ENCODE data around the gene SASH3.

SASH3 gene

GRCh38 chrX:129755779-129756650 is 23.7 kb upstream of the SASH3 start:
- in situ Hi-C loops (cut with MboI; ENCODE audit: low sequenced_read_pairs), result no loop called here

- in situ Hi-C loops (cut with MboI; ENCODE audit: low sequenced_read_pairs), result no loop called here
Observed at GRCh38 chrX:129759576-129760061, 20.1 kb upstream of the SASH3 start.

GRCh38 chrX:129760155-129760554 is 19.6 kb upstream of the SASH3 start:
- in situ Hi-C loops (cut with MboI; ENCODE audit: low sequenced_read_pairs), result no loop called here

DNA sequence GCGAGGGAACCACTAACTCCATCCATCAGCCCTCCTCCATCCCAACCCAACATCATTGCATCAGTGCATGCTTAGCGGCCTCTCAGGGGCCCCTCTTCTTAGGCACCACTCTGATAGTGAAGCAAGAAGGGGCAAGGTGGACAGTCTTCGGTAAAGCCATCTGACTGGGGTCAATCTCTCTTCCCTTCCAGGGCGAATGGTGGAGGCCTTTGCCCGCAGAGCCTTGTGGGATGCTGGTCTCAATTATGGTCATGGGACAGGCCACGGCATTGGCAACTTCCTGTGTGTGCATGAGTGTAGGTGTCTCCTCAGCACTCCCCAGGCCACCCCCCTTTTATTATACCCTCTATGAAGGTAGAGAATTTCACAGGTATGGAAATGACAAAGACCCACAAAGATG is 18.8 kb upstream of the SASH3 start:
- in situ Hi-C loops (cut with MboI; ENCODE audit: low sequenced_read_pairs), result no loop called here

GRCh38 chrX:129761596-129761995 is 18.2 kb upstream of the SASH3 start:
- in situ Hi-C loops (cut with MboI; ENCODE audit: low sequenced_read_pairs), result no loop called here

DNA sequence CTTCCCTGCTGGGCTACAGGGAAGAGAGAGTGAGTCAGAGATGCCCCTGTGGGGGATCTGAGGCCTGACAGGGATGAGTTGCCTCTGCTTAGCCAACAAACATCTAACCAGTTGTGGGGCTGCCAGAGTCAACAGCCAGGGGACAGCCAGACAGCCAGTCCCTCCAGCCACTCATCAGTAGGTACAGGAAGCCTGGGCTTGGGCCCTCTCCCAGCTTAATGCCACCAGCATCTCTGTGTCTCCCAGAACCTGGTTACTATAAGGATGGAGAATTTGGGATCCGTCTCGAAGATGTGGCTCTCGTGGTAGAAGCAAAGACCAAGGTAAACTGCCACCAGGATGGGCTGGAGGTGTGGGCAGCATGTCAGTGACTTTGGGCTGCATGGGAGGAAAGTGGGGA is 17.3 kb upstream of the SASH3 start:
- in situ Hi-C loops (cut with MboI; ENCODE audit: low sequenced_read_pairs), result no loop called here

DNA sequence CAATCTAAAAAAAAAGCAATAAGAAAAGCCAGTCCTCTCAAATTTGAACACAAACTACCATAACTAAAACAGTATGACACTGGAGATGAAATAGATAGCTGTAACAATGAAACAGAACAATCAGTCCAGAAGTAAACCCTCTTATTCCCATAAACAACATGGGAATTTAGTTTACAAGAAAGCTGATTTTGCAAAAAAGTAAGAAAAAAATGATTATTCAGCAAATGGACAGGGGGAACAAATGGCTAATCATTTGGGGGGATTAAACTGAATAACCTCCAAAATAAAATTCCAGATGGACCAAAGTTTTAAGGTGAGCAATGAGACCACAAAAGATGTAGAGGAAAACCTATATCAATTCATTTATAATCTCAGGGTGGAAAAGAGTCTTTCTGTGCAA is 16.1 kb upstream of the SASH3 start:
- in situ Hi-C loops (cut with MboI; ENCODE audit: low sequenced_read_pairs), result no loop called here

DNA sequence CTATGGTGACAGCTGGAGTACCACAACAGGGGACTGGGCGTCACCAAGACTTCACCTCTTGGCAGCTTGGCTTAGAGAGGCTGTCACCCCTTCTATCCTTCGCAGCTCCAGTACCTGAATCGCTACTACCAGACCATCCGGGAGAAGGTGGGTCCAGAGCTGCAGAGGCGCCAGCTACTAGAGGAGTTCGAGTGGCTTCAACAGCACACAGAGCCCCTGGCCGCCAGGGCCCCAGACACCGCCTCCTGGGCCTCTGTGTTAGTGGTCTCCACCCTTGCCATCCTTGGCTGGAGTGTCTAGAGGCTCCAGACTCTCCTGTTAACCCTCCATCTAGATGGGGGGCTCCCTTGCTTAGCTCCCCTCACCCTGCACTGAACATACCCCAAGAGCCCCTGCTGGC is 11.6 kb upstream of the SASH3 start:
- in situ Hi-C loops (cut with MboI; ENCODE audit: low sequenced_read_pairs), result no loop called here

DNA sequence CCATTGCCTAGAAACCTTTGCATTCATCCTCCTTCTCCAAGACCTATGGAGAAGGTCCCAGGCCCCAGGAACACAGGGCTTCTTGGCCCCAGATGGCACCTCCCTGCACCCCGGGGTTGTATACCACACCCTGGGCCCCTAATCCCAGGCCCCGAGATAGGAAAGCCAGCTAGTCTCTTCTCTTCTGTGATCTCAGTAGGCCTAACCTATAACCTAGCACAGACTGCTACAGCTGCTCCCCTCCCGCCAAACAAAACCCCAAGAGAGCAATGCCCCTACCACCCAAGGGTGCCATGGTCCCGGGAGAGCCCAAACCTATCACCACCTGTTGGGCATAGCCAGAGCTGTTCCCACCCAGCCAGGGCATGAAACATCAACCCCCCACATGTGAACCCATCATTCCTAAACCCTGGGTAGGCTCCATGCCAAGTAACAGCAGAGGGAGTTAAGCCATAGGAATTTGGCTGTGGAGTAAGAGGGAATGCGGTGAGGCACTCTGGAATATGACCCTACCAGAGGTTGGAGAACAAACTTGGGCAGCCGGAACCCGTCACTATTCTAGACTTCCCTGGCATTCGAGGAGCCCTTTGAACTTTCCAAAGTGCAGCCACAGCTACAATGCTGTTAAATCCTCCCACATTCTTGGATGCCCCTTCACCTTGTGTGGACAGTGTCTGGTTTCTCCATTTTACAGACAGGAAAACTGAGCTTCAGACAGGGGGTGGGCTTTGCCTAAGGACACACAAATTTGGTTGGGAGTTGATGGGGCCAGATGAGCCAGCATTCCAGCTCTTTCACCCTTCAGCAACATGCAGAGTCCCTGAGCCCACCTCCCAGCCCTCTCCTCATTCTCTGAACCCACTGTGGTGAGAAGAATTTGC is 10.9 kb upstream of the SASH3 start:
- in situ Hi-C loops (cut with MboI; ENCODE audit: low sequenced_read_pairs), result no loop called here

DNA sequence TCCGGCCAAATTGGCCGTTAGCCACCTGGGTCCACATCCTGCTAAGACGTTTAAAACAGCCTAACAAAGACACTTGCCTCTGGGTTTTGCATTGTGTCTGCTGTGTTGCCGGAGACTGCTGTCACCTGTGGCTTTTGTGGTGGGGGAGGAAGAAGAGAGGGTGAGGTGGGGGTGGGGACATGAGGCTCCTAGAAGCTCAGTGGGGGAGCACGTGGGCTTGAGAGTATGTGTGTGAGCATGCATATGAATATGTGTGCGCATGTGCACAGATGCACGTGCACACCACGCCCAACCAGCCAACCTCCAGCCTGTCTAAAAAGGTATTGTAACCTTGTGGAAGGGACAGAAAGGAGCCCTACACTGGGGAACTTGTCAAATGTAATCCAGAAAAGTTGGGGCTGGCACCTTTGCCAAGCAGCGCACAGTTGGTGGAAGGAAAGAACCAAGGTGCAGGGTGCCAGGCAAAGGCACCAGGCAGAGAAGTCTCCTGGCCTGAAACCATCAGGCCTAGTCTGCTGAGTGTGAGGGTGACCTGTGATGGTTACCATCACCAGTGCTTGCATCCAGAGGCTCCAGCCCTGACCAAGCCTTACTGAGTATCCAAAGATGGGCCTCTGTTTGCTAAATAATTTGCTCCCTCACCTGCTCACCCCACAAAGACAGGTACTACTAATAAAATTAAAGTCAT is 10.1 kb upstream of the SASH3 start:
- in situ Hi-C loops (cut with MboI; ENCODE audit: low sequenced_read_pairs), result no loop called here

DNA sequence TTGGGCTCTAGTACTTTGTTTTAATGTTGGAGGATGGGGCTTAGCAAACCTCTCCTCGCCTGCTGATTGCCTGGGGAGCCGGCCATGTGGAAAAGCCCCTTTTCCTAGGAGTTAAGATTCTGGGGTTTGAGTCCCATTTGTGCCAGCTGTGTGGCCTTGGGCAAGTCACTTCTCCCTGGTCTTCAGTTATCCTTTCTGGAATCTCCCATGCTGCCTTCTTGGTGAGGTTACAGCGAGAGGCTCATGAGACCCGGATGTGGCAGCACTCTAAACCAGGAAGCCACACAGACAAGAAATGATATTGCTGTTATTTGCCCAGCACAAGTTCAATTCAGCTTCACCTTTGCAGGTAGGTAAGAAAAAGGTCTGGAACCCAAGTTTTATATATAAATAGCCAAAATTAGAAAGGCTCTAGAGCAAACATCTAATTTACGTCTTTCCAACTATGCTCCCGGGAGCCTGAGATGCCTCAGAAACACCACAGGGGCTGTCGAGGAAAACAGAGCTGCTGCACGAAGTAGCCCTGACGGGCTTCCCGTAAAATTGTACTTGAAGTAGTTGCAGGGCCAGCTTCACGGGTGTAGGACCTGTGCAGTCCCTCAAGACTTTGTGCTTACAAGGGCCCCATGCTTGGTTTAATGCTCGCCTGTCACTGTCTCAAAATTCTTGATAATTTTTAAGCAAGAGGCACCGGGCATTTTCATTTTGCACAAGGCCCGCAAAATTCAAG is 8.3 kb upstream of the SASH3 start:
- in situ Hi-C loops (cut with MboI; ENCODE audit: low sequenced_read_pairs), result no loop called here

GRCh38 chrX:129772796-129773431 is 6.8 kb upstream of the SASH3 start:
- in situ Hi-C loops (cut with MboI; ENCODE audit: low sequenced_read_pairs), result no loop called here

DNA sequence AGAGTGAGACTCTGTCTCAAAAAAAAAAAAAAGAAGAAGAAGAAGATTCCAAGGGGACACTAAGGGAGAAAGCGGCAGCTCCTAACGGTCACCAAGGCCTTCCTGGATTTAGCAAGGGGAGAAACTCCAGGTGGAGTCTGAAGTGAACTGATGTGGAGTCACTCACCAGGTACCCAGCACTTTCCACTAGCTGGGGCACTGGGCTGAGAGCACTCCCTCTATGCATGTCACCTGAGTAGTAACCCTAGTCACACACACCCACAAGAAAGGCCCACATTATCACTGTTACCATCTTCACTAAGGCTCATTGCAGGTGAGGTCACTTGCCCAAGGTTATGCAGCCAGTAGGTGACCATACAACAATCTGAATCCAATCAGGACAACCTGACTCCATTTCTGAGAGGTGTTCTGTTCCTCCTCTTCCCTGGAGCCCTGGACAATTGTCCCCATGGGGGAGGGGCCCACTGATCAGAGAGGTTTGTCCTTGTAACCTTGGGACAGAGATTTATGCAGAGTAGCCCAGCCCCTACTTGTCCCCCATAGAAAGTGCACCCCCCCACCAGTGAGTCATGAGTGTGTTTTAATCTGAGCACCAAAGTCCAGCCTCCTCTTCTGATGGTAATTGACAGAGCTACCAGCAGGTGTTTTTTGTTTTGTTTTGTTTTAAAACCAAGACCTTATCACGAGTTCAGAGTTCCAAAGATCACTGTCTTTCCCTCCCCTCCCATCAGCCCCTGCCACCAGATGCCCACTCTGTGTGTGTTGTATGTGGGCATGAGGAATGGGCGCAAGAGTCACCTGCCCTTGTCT is 5.9 kb upstream of the SASH3 start:
- in situ Hi-C loops (cut with MboI; ENCODE audit: low sequenced_read_pairs), result no loop called here

DNA sequence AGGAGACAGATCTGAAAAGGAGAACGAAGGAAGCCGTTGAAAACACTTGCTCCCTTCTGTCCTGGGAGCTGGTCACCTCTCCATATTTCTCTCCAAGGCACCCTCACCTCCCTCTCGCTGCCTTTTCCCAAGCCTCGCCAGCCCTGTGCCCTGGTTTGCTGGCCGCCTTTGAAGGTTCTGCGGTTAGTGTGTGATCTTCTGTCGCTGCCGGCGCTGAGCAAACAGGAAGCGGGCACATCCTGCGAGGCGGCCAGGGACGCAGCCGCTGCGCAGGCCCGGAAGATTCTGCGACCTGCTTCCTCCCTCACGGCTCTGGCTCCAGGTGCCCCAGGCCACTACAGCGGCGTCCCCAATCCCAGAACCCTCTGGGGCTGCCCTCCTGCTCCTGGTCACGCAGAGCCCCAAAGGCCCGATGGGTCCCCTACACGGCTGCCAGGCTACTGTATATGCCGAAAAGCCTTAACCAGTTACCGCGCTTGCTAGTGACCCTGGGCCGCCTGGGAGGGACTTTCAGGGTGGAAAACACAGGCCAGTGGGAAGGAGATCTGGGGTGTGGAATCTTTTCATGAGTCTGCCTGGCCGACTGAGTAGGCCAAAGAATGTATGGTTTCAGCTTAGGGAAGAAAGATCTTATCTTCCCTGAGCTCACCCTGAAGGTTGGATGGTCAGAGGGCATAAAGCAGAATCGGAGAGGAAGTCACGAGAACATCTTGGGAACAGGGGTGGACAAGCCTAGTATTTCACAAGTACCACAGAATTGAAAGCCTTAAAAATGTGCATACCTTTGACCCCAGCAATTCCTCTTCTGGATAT is 2.3 kb upstream of the SASH3 start:
- in situ Hi-C loops (cut with MboI; ENCODE audit: low sequenced_read_pairs), result no loop called here

DNA sequence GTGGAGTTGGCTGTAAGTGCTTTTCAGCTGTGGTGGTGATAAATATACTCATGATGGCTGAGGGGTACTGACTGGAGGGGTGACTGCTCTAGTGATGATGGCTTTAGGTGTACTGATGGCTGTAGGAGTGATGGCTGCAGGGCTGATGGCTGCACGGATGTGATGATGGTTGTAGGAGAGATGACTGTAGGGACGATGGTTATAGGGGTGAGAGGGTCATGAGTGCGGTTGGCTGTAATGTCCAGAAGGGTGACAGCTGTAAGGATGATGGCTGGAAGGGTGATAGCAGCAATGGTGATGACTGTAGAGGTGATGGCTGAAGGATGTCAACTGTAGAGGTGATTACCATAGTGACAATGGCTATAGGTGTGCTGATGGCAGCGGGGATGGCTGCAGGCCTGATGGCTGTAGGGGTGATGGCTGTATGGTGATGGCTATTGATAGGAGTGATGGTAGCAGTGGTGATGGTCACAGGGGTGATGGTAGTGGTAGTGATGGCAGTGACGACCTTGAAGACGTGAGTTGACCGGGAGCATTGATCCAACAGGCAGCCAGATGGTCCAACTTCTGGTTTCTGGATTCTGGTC is 570 bp upstream of the SASH3 start:
- in situ Hi-C loops (cut with MboI; ENCODE audit: low sequenced_read_pairs), result no loop called here

DNA sequence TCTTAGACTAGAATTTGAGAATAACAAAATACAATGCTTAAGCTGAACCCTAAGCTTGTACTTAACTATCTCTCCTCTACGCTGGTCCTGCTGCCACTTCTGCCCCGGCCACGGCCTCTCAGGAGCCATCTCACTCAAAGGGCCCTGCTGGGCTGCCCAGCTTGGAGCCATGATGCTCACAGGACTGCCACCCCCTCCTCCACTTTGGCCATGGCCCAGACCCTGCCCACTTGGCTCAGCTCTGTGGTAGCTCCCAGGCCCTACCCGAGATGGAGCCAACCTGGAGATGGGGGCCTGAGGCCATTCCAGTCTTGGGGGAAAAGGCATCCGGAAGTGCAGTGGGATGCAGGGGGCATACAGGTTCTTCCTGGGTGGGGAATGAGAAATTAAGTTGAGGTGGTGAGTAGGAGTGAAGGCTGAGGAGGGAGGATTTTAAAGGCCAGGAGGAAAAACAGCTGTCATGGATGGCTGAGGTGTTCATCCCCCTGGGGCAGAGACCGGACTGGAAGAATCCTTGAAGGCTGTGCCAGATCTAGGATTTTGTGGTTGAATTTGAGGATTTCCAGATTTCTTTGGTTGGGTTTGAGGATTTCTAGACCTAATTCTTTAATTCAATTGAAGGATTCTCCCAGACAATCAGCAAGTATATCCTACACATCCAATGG is 824 bp downstream of the SASH3 start:
- in situ Hi-C loops (cut with MboI; ENCODE audit: low sequenced_read_pairs), result no loop called here

DNA sequence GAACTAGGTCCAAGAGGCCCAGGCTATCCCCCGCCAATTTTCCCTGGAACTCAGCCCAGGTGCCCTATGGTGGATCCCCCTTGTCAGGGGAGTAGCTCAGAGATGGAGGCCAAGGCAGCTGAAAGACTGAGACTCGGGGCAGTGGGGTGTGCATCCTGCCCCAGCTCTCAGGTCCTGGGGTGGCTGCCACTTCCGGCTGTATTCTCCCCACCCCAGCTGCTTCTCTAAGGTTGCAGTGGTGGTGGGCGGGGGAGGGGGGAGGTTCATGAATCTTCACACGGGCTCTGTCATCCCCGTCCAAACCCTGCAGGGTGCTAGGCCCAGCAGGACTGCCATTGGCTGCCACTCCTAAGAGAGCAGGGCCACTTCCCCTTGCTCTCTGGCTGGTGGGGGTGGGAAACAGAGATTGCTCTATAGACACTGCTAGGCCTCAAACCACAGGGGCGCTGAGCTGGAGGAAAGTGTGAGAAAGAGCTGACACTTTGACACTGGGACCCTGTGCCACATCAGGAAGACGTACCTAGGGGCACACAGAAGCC is 1.5 kb downstream of the SASH3 start:
- in situ Hi-C loops (cut with MboI; ENCODE audit: low sequenced_read_pairs), result no loop called here
